SK-N-SH (cell line): ENCODE data around the gene CHAF1A. TPM values are rescaled to one million over a fixed set of nuclear protein-coding genes. Genes with fewer than 3 reads are reported as not detected.

Source experiments
- CTCF ChIA-PET: fragments of 300-600, 350-600 bp; formaldehyde crosslinking; extraction: SDS; loops from one replicate; lab custom pipeline; 2021; lab: Yijun Ruan, JAX
- POLR2A ChIA-PET: fragments of 350-600 bp; sonication (Branson Sonifier 250); formaldehyde crosslinking; extraction: SDS; loops from one replicate; lab custom pipeline; 2020; ENCODE audit warnings: antibody characterized with exemption, inconsistent platforms; lab: Yijun Ruan, JAX
- DNase-seq: peaks from one replicate; pipeline ENCODE4 v3.0.0; 2012
- H2AFZ ChIP-seq: fragments of 200-600 bp; sonication (generic); 2 replicates; pipeline ENCODE4 v1.8.1; 2016; ENCODE audit warnings: antibody characterized with exemption, mild to moderate bottlenecking, low read depth
- H3F3A ChIP-seq: fragments of 200-600 bp; sonication (generic); replicated peaks from 2 replicates; pipeline ENCODE3; 2016; ENCODE audit warnings: antibody characterized with exemption, mild to moderate bottlenecking; ENCODE audit not compliant: insufficient read depth
- H3K27ac ChIP-seq, 2 experiments: fragments of 200-500 bp in 1 of 2; fragments of 200-600 bp in 1 of 2; sonication (Bioruptor generic) in 1 of 2; sonication (generic), shearing (Covaris generic) in 1 of 2; 2 replicates each; pipeline versions ENCODE4 v1.5.1 to v1.6.1; 2014 to 2016; ENCODE audit warnings: low read depth in 2 of 2, inconsistent platforms in 1 of 2, low read length in 1 of 2, mild to moderate bottlenecking in 1 of 2, mixed read lengths in 1 of 2
- H3K27me3 ChIP-seq: fragments of 200-600 bp; sonication (generic), shearing (Covaris generic); 2 replicates; pipeline ENCODE4 v1.6.1; 2016; ENCODE audit warnings: mixed run types; ENCODE audit not compliant: insufficient read depth
- H3K36me3 ChIP-seq, 2 experiments: fragments of 200-500 bp in 1 of 2; fragments of 200-600 bp in 1 of 2; sonication (Bioruptor generic) in 1 of 2; sonication (generic) in 1 of 2; replicated peaks in 1 of 2; 2 replicates each; pipeline versions ENCODE3 to v1.5.1; 2014 to 2016; ENCODE audit warnings: low read length in 1 of 2, mild to moderate bottlenecking in 1 of 2; ENCODE audit not compliant: insufficient read depth in 2 of 2, control insufficient read depth in 1 of 2
- H3K4me1 ChIP-seq, 2 experiments: fragments of 200-500 bp in 1 of 2; fragments of 200-600 bp in 1 of 2; sonication (Bioruptor generic) in 1 of 2; sonication (generic), shearing (Covaris generic) in 1 of 2; 2 replicates each; pipeline versions ENCODE4 v1.5.1 to v1.6.1; 2014 to 2016; ENCODE audit warnings: low read depth in 1 of 2, low read length in 1 of 2, mixed run types in 1 of 2; ENCODE audit not compliant: insufficient read depth in 2 of 2, control insufficient read depth in 1 of 2
- H3K4me2 ChIP-seq: fragments of 200-600 bp; sonication (generic), shearing (Covaris generic); 2 replicates; pipeline ENCODE4 v1.6.1; 2017; ENCODE audit warnings: mixed run types
- H3K4me3 ChIP-seq, 2 experiments: fragments of 200-500 bp in 1 of 2; fragments of 200-600 bp in 1 of 2; sonication (Bioruptor generic) in 1 of 2; sonication (generic), shearing (Covaris generic) in 1 of 2; 2 replicates each; pipeline versions ENCODE4 v1.5.1 to v1.8.1; 2014 to 2016; ENCODE audit warnings: low read depth in 2 of 2, inconsistent platforms in 1 of 2, low read length in 1 of 2, mild to moderate bottlenecking in 1 of 2, mixed read lengths in 1 of 2, moderate library complexity in 1 of 2
- H3K79me2 ChIP-seq: fragments of 200-600 bp; sonication (generic); 2 replicates; pipeline ENCODE4 v1.8.1; 2017; ENCODE audit warnings: mild to moderate bottlenecking; ENCODE audit not compliant: insufficient read depth
- H3K9ac ChIP-seq: fragments of 200-600 bp; sonication (generic); 2 replicates; pipeline ENCODE4 v1.6.1; 2017; ENCODE audit warnings: mixed run types
- H3K9me2 ChIP-seq: fragments of 200-600 bp; sonication (generic); 2 replicates; pipeline ENCODE4 v1.6.1; 2017; ENCODE audit warnings: mixed run types
- H3K9me3 ChIP-seq: fragments of 200-600 bp; sonication (generic); 2 replicates; pipeline ENCODE4 v1.6.1; 2017; ENCODE audit warnings: mixed run types, mild to moderate bottlenecking, moderate library complexity
- H4K20me1 ChIP-seq: fragments of 200-600 bp; sonication (generic); 2 replicates; pipeline ENCODE4 v1.6.1; 2017; ENCODE audit warnings: mild to moderate bottlenecking, mixed run types; ENCODE audit not compliant: insufficient read depth
- CHD2 ChIP-seq: fragments of 150-350 bp; IDR thresholded peaks from 2 replicates; pipeline ENCODE4 v1.6.1; 2018; ENCODE audit warnings: low read length; ENCODE audit not compliant: partially characterized antibody
- EZH2phosphoT487 ChIP-seq: fragments of 200-600 bp; sonication (generic); IDR thresholded peaks from 2 replicates; pipeline ENCODE4 v1.6.1; 2017; ENCODE audit warnings: low read depth, mixed run types, mild to moderate bottlenecking, antibody characterized with exemption, moderate library complexity, borderline replicate concordance
- FOSL2 ChIP-seq: IDR thresholded peaks from 2 replicates; pipeline ENCODE4 v1.4.0; 2012; ENCODE audit warnings: low read depth, mild to moderate bottlenecking, moderate library complexity, borderline replicate concordance
- FOXJ3 ChIP-seq: sonication (generic); formaldehyde crosslinking; IDR thresholded peaks from 2 replicates; pipeline ENCODE4 v1.5.1; 2020; ENCODE audit warnings: mild to moderate bottlenecking, missing genetic modification reagents
- GABPA ChIP-seq: IDR thresholded peaks from 2 replicates; pipeline ENCODE4 v1.4.0; 2012; ENCODE audit warnings: low read depth, mild to moderate bottlenecking
- GATA2 ChIP-seq: sonication (generic); formaldehyde crosslinking; IDR thresholded peaks from 2 replicates; pipeline ENCODE4 v1.5.0; 2020; ENCODE audit warnings: mild to moderate bottlenecking, missing genetic modification reagents
- JUND ChIP-seq: IDR thresholded peaks from 2 replicates; pipeline ENCODE4 v1.4.0; 2012
- MEF2A ChIP-seq: IDR thresholded peaks from 2 replicates; pipeline ENCODE4 v1.4.0; 2012; ENCODE audit warnings: low read depth, borderline replicate concordance
- NFIC ChIP-seq: IDR thresholded peaks from 2 replicates; pipeline ENCODE4 v1.4.0; 2012; ENCODE audit warnings: borderline replicate concordance
- RAD21 ChIP-seq: IDR thresholded peaks from 2 replicates; pipeline ENCODE4 v1.6.1; 2012; ENCODE audit warnings: mild to moderate bottlenecking, low read length
- RXRA ChIP-seq: IDR thresholded peaks from 2 replicates; pipeline ENCODE4 v1.4.0; 2012; ENCODE audit warnings: low read depth, mild to moderate bottlenecking, borderline replicate concordance
- TAF1 ChIP-seq: IDR thresholded peaks from 2 replicates; pipeline ENCODE4 v1.6.1; 2012; ENCODE audit warnings: low read depth, mild to moderate bottlenecking, low read length, moderate library complexity, borderline replicate concordance
- WGBS: methylation state at CpG from one replicate; pipeline ENCODE4 v1.1.6; 2017; ENCODE audit warnings: low lambda C conversion rate; 5-methylcytosine and 5-hydroxymethylcytosine counted together
- polyA plus RNA-seq, 3 experiments: library from polyadenylated mRNA; depleted of rRNA; stranded (reverse); fragments of >200 nt; gene quantifications; 2 replicates each; pipeline ENCODE4 v1.2.3, GENCODE V29; 2012
- TF ChIP-seq, protein P1 (sequence below): IDR thresholded peaks from 2 replicates; pipeline ENCODE4; 2012
- TF ChIP-seq, protein P2 (sequence below): fragments of 200-600 bp; sonication (generic); IDR thresholded peaks from 2 replicates; pipeline ENCODE4 v1.6.1; 2017; ENCODE audit warnings: antibody characterized with exemption, mild to moderate bottlenecking, moderate library complexity
- TF ChIP-seq, protein P3 (sequence below): IDR thresholded peaks from 2 replicates; pipeline ENCODE4 v1.4.0; 2012; ENCODE audit warnings: low read depth
- TF ChIP-seq, protein P4 (sequence below): fragments of 150-350 bp; IDR thresholded peaks from 2 replicates; pipeline ENCODE4 v1.6.1; 2017; ENCODE audit warnings: antibody characterized with exemption, low read length, low read depth, borderline replicate concordance
- TF ChIP-seq, protein P5 (sequence below): IDR thresholded peaks from 2 replicates; pipeline ENCODE4 v1.4.0; 2012; ENCODE audit warnings: low read depth, borderline replicate concordance

Gene CHAF1A
- polyA plus RNA-seq, 1 of the 3 experiments (the other 2 are of a cell fraction): 18.0 TPM

DNA sequence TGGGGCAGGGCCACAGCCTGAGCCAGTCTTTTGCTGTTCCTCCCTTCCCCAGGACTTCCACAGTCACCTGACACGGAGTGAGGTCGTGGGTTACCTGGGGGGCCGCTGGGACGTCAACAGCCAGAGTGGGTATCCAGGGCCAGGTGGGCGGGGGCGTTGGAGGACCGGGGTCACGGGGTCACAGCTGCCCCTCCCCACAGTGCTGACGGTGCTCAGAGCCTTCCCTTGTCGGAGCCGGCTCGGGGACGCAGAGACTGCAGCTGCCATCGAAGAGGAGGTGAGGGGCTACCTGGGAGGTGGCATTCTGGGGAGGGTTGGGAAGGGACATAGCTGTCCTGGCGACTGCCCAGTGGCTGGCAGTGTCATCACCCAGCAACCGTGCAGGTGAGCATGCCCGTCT is 47.5 kb upstream of the CHAF1A start:
- H3F3A ChIP-seq: peaks cover 14% of the 10 kb centered on the region
- H3K9ac ChIP-seq: no peak overlapping the region
- CTCF ChIA-PET: interaction anchor here (1.0 to 9.7 kb wide), 5 partner anchors 10 to 88 kb away, joined by 3 to 130 read pairs (median 41); partner anchors contain the start of genes MPND and SH3GL1
- no peaks in the 10 kb centered on the region for H3K4me1 ChIP-seq
- H3K36me3 ChIP-seq: peaks cover 3 to 18% of the 10 kb centered on the region in 2 experiments
- 96% methylated on average over 3 of the region's 17 CpGs for WGBS
- DNase-seq: no peak
- H3K27ac ChIP-seq: no peak overlapping the region
- H3K4me3 ChIP-seq: no peak overlapping the region
- no peaks in the 10 kb centered on the region for H3K27me3 ChIP-seq
- H3K9me3 ChIP-seq: no peaks in the 10 kb centered on the region
- POLR2A ChIA-PET: no interaction called here
- no peaks in the 10 kb centered on the region for H3K9me2 ChIP-seq
- no peaks in the 10 kb centered on the region for H3K79me2 ChIP-seq
- H3K4me2 ChIP-seq: no peak overlapping the region
- H2AFZ ChIP-seq: no peak overlapping the region
- TF ChIP-seq CHD2 (no peak), RAD21 (no peak), FOSL2 (no peak), NFIC (no peak), MEF2A (no peak), TAF1 (no peak), GABPA (no peak), JUND (no peak), GATA2 (CRISPR knock-in tag) (no peak), RXRA (no peak), EZH2phosphoT487 (no peak), FOXJ3 (CRISPR knock-in tag) (no peak)
- TF ChIP-seq, protein P1, sequence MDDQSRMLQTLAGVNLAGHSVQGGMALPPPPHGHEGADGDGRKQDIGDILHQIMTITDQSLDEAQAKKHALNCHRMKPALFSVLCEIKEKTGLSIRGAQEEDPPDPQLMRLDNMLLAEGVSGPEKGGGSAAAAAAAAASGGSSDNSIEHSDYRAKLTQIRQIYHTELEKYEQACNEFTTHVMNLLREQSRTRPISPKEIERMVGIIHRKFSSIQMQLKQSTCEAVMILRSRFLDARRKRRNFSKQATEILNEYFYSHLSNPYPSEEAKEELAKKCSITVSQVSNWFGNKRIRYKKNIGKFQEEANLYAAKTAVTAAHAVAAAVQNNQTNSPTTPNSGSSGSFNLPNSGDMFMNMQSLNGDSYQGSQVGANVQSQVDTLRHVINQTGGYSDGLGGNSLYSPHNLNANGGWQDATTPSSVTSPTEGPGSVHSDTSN: no peak
- TF ChIP-seq, protein P2, sequence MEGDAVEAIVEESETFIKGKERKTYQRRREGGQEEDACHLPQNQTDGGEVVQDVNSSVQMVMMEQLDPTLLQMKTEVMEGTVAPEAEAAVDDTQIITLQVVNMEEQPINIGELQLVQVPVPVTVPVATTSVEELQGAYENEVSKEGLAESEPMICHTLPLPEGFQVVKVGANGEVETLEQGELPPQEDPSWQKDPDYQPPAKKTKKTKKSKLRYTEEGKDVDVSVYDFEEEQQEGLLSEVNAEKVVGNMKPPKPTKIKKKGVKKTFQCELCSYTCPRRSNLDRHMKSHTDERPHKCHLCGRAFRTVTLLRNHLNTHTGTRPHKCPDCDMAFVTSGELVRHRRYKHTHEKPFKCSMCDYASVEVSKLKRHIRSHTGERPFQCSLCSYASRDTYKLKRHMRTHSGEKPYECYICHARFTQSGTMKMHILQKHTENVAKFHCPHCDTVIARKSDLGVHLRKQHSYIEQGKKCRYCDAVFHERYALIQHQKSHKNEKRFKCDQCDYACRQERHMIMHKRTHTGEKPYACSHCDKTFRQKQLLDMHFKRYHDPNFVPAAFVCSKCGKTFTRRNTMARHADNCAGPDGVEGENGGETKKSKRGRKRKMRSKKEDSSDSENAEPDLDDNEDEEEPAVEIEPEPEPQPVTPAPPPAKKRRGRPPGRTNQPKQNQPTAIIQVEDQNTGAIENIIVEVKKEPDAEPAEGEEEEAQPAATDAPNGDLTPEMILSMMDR: no peak
- TF ChIP-seq, protein P3, sequence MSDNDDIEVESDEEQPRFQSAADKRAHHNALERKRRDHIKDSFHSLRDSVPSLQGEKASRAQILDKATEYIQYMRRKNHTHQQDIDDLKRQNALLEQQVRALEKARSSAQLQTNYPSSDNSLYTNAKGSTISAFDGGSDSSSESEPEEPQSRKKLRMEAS: no peak
- TF ChIP-seq, protein P4, sequence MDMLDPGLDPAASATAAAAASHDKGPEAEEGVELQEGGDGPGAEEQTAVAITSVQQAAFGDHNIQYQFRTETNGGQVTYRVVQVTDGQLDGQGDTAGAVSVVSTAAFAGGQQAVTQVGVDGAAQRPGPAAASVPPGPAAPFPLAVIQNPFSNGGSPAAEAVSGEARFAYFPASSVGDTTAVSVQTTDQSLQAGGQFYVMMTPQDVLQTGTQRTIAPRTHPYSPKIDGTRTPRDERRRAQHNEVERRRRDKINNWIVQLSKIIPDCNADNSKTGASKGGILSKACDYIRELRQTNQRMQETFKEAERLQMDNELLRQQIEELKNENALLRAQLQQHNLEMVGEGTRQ: no peak
- TF ChIP-seq, protein P5, sequence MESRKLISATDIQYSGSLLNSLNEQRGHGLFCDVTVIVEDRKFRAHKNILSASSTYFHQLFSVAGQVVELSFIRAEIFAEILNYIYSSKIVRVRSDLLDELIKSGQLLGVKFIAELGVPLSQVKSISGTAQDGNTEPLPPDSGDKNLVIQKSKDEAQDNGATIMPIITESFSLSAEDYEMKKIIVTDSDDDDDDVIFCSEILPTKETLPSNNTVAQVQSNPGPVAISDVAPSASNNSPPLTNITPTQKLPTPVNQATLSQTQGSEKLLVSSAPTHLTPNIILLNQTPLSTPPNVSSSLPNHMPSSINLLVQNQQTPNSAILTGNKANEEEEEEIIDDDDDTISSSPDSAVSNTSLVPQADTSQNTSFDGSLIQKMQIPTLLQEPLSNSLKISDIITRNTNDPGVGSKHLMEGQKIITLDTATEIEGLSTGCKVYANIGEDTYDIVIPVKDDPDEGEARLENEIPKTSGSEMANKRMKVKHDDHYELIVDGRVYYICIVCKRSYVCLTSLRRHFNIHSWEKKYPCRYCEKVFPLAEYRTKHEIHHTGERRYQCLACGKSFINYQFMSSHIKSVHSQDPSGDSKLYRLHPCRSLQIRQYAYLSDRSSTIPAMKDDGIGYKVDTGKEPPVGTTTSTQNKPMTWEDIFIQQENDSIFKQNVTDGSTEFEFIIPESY: no peak
- H4K20me1 ChIP-seq: no peaks in the 10 kb centered on the region
